ENCODE measurements around the gene KRTAP10-10. TPM values are rescaled to one million over a fixed set of nuclear protein-coding genes. Genes with fewer than 3 reads are reported as not detected.
A peak's percentile ranks its signal among the peaks of the same experiment; 100 is the strongest.

The KRTAP10-10 gene
- total and polyA plus RNA-seq, 2 of the 8 experiments (the other 6 are each of a cell fraction or from before 2014, with no cell fraction given): not detected

GRCh38 chr21:44626673-44627143 is 10.4 kb upstream of the KRTAP10-10 start, which contains the start of gene KRTAP10-9:
KRTAP10-9 (plus strand) TSS chr21:44627093; CDS start chr21:44627172, 79 bp downstream.
- Histone ChIP-seq H2BK5ac (ENCODE audit: low read depth, low read length) (no peak within 1 kb of the TSS), H4K5ac (ENCODE audit: insufficient read length, low read depth, low read length) (no peak within 1 kb of the TSS), H3K79me2 (ENCODE audit: control insufficient read depth in 1 of 2, insufficient read depth in 2 of 2, low read length in 2 of 2) (no peaks in the 10 kb centered on the region), H3K9ac (replicated peaks in 1 of 4; ENCODE audit: extremely low read depth in 1 of 4, low read depth in 3 of 4, low read length in 3 of 4) (no peak within 1 kb of the TSS; a peak in 1 of 7 replicates), H3K23ac (ENCODE audit: insufficient read length) (no peak within 1 kb of the TSS), H3K79me1 (ENCODE audit: low read depth, low read length) (no peaks in the 10 kb centered on the region), H3K36me3 (ENCODE audit: control insufficient read depth in 2 of 4, insufficient read depth in 4 of 4, low read length in 3 of 4) (no peaks in the 10 kb centered on the region), H3K23me2 (ENCODE audit: low read depth, low read length) (no peaks in the 10 kb centered on the region), H2BK120ac (replicated peaks; ENCODE audit: low read depth, low read length) (no peak within 1 kb of the TSS), H3K4me1 (replicated peaks in 1 of 4; ENCODE audit: control insufficient read depth in 3 of 4, insufficient read depth in 4 of 4, low read length in 3 of 4) (no peaks in the 10 kb centered on the region; a peak in 1 of 7 replicates), H2BK20ac (ENCODE audit: low read length) (0 out of 2 replicates have a peak within 1 kb of the TSS, but pooled peaks have one; percentile 32), H3K9me3 (ENCODE audit: insufficient read depth in 2 of 2, low read depth in 1 of 2, low read length in 1 of 2) (peaks cover 16% of the 10 kb centered on the region in 2 experiments), H3K27me3 (replicated peaks in 1 of 4; ENCODE audit: control insufficient read depth in 3 of 4, extremely low read depth in 1 of 4, insufficient read depth in 3 of 4, low read length in 3 of 4) (no peaks in the 10 kb centered on the region), H3K27ac (ENCODE audit: low read depth, low read length) (no peak within 1 kb of the TSS), H3K4ac (replicated peaks; ENCODE audit: insufficient read length, low read depth, low read length) (no peak within 1 kb of the TSS), H2BK15ac (ENCODE audit: low read length) (0 out of 2 replicates have a peak within 1 kb of the TSS, but pooled peaks have one; percentile 46), H3K4me3 (ENCODE audit: extremely low read depth in 1 of 4, insufficient read depth in 2 of 4, low read depth in 3 of 4, low read length in 4 of 4) (no peak within 1 kb of the TSS), H4K8ac (ENCODE audit: extremely low read depth, insufficient read depth, low read length) (no peak within 1 kb of the TSS; the same call in 1 of the 2 replicates), H2BK12ac (ENCODE audit: low read depth, low read length) (no peak within 1 kb of the TSS), H2AFZ (ENCODE audit: low read length) (no peak within 1 kb of the TSS), H4K20me1 (replicated peaks in 1 of 2; ENCODE audit: control insufficient read depth in 1 of 2, insufficient read depth in 2 of 2, low read length in 2 of 2) (no peaks in the 10 kb centered on the region), H3K14ac (ENCODE audit: insufficient read length) (no peak within 1 kb of the TSS), H3K18ac (ENCODE audit: extremely low read depth, low read length) (no peak within 1 kb of the TSS; the same call in 1 of the 2 replicates), H2AK5ac (ENCODE audit: low read depth, low read length) (no peak within 1 kb of the TSS), H3K4me2 (ENCODE audit: insufficient read depth in 1 of 2, low read depth in 2 of 2, low read length in 2 of 2) (no peak within 1 kb of the TSS; a peak in 1 of 4 replicates), H3K56ac (replicated peaks; ENCODE audit: insufficient read length, low read depth, low read length) (no peak within 1 kb of the TSS), H4K91ac (replicated peaks; ENCODE audit: insufficient read length, low read length) (no peak within 1 kb of the TSS)
- ChIA-PET CTCF (ENCODE audit: partially characterized antibody) (interaction anchor here (0.6 to 2.5 kb wide), 7 partner anchors 8 to 396 kb away, joined by 3 to 9 read pairs (median 3); no protein-coding TSS in a partner anchor), POLR2A (ENCODE audit: partially characterized antibody) (no interaction called here)
- 78% methylated on average over 4 of the region's 7 CpGs; no CpG with 5 or more reads in 1 of the 2 experiments for WGBS, 2 experiments (ENCODE audit: extremely low coverage in 1 of 2, insufficient coverage in 1 of 2, insufficient read length in 1 of 2, insufficient replicate concordance in 2 of 2, low coverage in 1 of 2, low lambda C conversion rate in 2 of 2, missing lambda C conversion rate in 1 of 2)
- no peak for TF ChIP-seq SIN3A (conservative IDR thresholded peaks at IDR 0.05 in 1 of 2, IDR thresholded peaks at IDR 0.05 in 1 of 2; ENCODE audit: low read depth in 1 of 2, low read length in 2 of 2)
- no peak for TF ChIP-seq FOSL1 (IDR thresholded peaks at IDR 0.05; ENCODE audit: insufficient read depth, low read depth, low read length)
- no peak for FAIRE-seq
- no peak for DNase-seq (ENCODE audit: low read depth in 1 of 2, low spot score in 2 of 2)

Data from H1 (cell line).